Umbilical cord (tissue), 2 donors: ENCODE data around the gene CDH4. TPM values are rescaled to one million over a fixed set of nuclear protein-coding genes. Genes with fewer than 3 reads are reported as not detected.

Experiments used
- DNase-seq: peaks from one replicate; pipeline ENCODE4 v3.0.0-alpha.2; 2015; ENCODE audit warnings: low spot score
- total RNA-seq: library from RNA; depleted of rRNA; stranded (reverse); fragments of >200 nt; gene quantifications from one replicate; pipeline ENCODE4 v1.2.3, GENCODE V29; 2014; ENCODE audit warnings: low replicate concordance; ENCODE audit not compliant: insufficient read depth

Gene CDH4
- total RNA-seq, 1 donor from 2014 or later = 0.48 TPM

DNA sequence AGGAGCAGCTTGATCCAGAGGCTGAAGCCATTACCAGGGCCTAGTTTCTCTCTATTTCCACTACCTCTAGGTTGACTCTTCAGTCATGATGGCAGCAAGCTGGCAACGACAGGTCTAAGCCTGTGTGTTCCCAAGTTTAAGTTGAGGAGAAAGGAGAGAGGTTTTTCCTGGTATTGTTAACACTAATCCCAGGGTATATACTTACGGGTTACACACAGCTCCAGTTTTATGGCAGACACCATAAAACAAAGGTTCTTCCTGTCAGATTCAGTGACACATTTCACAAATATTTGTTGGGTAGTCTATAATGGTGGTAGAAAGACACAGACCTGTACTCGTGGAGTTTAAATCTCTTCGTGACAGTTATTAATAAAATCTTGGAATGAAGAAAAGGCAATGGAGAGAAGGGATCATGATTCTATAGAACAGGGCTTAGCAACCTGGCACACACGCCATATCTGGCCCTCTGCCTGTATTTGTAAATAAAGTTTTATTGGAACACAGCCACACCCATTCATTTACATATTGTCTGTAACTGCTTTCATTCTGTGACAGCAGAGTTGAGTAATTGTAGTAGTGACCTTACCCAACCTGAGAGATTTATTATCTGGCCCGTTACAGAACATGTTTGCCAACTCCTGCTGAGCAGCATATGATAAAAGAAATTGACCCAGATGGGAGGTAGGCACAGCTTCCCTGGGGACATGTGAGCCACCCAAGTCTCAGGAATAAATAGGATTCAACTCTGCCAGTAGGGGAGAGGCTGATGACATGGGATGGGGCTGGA lies 323.3 kb downstream of the CDH4 start:
- no peak for DNase-seq

DNA sequence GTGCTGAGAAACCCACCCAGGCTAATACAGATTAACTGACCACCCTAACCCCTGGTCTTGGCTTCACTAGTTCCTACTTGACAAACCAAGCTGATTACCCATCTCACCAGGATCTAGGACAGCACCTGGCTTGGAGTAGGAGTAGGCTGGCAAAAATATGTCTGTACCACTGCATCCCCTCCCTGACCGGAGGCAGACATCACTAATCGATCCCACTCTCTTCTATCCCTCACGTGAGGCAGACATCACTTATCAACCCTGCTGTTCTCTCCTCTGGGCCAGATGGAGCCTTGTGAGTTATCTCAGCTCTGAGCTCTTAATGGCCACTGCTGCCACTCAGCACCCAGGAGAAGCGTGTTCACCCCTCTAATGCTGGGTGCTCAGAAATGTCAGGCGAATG lies 324.3 kb downstream of the CDH4 start:
- no peak for DNase-seq

DNA sequence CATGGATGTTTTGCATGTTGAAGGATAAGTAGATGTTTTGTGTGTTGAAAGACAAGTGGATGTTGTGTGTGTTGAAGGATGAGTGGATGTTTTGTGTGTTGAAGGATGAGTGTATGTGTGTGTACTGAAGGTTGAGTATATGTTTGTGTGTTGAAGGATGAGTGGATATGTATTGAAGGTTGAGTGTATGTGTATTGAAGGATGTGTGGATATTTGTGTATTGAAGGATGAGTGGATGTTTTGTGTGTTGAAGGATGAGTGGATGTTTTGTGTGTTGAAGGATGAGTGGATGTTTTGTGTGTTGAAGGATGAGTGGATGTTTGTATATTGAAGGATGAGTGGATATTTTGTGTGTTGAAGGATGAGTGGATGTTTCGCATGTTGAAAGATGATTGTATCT lies 325.0 kb downstream of the CDH4 start:
- DNase-seq = no peak

DNA sequence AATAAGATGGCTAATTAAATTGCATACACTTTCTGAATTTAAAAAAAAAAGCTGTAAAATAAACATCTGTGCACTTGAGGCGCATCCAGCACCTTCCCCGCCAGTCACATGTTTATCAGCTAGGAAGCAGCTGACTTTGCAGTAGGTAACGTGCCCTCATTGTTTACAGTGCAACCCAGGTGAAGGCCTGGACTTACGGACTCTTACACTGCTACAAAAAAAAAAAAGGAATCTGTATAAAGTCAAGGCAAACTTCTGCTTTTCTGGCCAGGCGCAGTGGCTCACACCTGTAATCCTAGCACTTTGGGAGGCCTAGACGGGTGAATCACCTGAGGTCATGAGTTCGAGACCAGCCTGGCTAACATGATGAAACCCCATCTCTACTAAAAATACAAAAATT lies 327.8 kb downstream of the CDH4 start:
- no peak for DNase-seq

DNA sequence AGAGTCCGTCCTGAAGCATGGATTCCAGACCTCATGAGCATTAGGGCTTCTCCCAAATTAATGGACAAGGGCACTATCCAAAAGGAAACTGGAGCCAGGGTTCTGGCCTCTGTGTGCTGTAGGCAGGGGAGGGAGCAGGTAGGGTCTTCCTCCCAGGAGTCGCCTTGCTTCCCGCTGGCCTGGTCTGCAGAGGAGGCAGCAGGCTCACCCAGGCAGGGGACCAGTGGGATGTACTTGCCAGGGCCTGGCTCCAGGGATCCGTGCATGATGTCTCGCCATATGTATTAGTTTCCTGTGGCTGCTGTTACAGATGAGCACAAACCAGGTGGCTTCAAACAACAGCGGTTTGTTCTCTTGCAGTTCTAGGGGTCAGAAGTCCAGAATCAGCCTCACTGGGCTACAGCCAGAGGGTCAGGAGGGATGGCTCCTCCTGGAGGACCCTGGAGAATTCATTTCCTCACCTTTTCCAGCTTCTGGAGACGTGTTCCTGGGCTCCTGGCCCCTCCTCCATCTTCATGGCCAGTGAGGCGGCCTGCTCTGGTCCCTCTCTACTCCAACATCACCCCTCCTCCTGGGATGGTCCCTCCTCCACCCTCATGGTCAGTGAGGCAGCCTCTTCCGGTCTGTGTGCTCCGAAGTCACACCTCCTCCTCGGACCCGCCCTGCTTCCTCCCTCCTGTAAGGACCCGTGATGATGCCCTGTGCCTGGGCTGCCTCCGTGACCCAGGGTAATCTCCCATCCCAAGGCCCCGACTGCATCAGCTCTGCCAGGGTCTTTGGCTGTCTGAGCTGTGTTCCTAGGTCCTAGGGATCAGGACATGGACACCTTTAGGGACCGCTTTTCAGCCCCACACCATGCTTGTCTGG lies 329.1 kb downstream of the CDH4 start:
- DNase-seq = no peak

DNA sequence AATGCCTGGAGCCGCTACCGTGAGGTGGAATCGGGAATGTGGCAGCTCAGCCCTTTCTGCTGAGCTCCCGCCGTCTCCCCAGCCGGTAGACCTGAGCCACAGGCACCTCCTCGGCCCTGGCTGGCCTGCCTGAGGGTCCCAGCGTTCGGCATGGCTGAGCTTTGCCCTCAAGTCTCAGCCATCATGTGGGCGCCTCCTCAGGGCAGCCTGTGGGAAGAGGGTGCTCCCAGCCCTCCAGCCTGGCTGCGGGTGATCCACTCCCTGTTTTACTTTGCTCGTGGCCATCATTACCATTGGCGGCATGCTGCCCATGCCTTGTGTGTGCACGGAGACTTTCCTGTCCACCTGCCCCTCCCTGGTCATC lies 329.7 kb downstream of the CDH4 start:
- DNase-seq = no peak

DNA sequence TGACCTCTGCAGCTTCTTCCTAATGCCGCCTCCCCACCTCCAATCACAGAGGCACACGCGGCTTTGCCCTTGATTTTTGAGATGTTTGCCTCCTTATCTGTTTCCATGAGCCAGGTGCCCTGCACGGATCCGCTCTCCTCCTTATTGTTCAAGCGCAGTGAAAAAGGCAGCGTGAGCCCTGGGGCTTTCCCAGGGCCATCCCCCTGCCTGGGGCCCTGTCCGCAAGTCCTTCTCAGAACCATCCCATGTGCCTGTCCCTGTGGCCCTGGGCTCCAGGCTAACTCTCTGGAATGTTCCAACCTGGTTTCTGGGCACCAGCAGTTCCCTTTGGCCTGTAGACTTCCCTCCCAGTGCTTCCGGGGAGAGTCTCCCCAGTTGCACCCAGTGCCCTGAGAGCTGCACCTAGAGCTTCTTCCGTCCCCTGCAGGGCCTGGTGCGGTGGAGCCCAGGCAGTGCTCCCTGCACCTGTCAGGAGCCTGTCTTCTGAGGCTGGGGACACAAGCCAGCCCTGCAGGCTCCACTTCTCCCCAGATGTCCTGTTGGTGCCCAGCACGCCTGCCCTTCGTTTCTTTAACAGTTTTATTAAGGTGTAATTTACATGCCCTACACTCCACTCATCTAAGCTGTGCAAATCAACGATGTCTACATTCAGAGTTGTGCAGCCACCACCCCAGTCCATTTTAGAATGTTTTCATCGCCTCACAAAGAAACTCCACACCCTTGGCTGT lies 330.3 kb downstream of the CDH4 start:
- no peak for DNase-seq

DNA sequence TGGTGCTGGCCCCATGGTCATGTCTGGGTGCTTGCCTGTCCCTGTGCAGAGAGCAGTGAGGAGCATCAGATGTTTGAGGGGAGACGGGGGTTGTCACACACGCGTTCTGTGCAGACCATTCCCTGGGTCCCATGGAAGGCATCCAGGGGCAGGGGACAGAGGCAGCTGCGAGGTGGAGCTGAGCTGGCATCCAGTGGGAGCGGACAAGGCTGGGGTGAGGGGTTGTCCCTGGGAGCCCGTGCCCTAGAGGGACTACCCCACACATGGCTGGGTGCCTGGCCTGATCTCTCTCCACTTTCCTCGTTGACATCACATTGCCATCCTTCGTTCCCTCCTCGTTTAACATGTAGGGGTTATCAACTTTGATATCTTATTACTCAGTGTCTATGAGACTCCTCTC lies 331.3 kb downstream of the CDH4 start:
- no peak for DNase-seq

DNA sequence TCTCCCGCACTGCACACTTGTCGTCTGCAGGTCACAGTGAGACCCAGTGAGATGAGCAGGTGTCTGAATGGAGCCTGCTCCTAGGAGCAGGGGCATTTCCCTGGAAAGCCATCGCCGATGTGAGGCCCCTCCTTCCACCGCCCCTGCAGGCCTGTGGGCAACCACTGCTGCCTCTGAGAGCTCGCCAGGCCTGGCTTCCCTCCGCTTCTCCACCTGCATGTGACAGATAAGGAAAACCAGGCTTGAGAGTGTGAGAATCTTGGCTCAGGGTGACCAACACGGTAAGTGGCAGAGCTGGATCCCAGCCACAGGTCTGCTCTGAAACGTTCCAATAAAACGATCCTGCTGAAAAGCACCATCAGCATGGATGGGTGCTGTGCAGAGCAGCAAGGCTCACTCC lies 332.8 kb downstream of the CDH4 start:
- no peak for DNase-seq

DNA sequence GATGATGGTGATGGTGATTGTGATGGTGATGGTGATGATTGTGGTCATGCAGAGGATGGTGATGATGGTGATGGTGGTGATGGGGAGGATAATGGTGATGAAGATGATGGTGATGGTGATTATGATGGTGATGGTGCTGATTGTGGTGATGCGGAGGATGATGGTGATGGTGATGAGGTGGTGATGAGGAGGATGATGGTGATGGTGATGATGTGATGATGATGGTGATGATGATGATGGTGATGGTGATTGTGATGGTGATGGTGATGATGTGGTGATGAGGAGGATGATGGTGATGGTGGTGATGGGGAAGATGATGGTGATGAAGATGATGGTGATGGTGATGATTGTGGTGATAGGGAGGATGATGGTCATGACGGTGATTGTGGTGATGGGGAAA lies 333.7 kb downstream of the CDH4 start:
- DNase-seq = no peak

DNA sequence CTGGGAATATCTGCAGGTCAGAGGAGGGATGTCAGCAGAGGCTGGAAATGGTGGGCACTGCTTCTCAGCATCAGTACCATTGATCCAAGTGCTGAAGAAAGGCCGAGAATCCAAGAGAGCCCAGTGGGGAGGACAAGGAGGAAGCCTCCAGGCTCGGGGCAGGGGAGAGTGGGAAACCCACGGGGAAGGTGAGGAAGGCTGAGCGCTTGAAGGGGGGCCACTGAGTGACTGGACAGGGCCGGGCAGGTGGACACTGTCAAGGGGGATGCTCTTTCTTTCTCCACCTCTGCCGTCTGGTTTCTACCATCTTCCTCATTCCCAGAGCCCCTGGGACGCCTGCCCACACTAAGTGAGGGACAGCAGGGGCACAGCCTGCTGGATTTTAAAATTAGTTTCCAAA lies 335.0 kb downstream of the CDH4 start:
- no peak for DNase-seq

DNA sequence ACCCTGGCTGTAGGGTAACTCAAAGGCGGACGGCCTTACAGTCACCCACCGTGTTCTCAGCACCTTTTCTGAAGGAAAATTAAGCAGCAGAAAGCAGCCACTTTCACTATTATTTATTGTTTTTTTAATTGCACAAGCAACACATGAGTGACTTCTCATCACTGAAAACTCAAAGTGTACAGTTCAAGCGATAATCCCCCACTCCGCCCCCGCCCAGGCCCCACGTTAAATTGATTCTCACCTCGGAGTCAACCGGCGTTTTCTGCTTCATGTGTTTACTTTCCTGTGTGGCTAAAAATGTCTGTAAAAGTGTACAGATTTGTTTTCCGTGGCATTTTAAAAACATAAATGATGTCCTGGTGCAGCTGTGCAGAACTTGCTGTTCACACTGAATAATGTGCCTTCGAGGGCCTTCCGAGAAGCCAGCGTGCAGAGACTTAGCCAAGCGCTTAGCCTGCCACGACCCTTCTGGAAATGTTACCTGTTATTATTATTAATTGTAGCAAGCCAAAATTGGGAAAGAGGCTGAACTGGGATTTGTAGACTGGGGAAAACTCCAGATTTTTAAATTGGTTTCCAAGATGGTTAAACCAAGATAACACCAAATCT lies 335.7 kb downstream of the CDH4 start:
- DNase-seq = no peak

DNA sequence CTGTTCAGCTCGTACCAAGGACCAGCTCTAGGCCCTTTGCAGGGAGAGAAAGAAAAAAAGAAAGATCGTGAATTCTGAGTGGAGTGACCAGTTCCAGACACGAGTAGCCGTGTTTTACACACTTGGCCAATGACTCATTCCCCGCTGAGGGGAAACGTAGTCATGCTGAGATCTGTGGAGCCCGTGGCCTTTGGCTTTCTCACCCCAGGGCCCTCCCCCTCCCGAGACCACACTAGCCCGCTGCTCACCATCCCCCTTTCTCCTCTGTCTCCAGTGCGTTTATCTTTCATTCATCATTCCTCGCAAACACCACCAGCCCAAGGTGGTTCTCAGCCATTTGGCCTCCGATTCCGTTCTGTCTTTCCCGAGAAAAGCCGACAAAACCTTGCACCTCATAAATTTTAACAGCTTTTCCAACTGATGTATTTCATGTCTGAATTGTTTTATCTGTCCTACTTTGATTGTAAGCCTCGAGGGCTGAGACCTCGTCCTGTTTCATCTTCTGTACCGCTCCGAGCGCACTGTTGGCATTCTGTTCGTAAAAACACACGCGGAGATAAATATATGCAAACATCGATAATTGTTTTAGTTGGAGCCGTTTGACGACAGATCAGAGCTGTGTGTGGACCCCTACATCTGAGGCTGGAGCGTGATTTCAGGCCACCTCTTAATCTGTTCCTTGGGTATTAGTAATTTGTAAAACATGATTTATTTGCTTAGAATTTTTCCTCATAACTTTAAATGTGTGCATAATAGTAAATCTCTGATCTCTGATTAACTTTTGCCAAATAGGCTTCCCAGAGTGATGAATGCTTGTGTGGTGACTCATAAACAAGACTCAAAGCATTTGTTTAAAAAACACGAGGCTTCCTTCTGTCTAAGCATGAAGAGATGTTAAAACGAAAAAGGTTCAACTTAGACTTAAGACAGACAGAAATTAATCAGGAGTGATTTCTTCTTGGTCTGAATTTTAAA lies 336.6 kb downstream of the CDH4 start:
- DNase-seq = peak; percentile 47

DNA sequence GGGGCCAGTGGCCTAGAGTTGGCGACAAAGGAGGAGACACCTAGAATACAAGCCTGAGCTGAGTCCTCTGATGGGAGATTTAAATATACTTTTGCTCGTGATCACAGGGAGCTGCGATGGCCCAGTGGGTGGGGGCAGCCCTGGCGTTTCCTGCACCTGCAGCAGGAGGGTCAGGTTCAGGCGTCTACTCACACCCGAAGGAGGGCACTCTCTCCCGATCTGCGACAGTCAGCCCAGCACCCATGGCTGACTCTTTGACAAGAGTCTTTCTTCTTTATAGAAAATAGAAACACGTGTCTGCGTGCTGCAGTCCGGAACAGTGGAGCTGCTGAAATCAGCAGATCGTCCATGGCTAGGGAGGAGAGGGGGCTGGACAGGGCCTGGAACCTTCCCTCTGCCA lies 338.2 kb downstream of the CDH4 start:
- no peak for DNase-seq

DNA sequence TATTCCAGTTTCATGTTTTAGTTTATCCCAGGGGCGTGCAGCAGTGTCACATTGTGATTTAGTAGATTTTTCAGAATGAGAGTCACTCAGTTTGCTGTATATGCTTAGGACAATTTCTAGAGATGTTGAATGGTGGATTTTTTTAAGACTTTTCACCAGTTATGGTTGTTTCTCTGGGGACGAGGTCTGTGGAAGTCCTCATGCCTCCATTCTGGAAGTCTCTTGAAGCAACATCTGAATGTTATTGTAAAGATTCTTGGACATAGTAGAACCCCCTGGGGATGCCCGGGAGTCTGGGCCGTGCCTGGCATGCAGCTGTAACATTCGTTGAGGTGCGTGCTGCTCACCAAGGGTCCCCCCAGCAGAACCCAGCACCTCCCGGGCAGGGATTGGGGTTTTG lies 341.5 kb downstream of the CDH4 start:
- no peak for DNase-seq

DNA sequence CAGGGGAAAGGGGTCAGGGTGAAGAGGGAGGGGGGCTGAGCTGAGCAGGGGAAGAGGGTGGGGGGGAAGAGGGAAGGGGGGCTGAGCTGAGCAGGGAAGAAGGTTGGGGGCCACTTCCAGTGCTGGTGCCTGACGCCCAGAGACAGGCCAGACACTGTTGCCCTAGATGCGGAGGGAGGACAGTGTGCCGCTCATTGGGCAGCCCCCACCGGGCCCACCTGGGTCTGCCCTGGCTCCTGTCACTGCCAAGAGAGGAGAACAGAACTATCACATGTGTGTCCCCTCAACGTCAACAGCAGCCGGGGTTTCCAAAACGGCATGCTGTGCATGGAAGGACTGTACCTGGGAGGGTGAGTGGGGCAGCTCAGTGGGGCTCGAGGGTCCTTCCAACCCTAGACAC lies 342.1 kb downstream of the CDH4 start:
- DNase-seq = no peak

DNA sequence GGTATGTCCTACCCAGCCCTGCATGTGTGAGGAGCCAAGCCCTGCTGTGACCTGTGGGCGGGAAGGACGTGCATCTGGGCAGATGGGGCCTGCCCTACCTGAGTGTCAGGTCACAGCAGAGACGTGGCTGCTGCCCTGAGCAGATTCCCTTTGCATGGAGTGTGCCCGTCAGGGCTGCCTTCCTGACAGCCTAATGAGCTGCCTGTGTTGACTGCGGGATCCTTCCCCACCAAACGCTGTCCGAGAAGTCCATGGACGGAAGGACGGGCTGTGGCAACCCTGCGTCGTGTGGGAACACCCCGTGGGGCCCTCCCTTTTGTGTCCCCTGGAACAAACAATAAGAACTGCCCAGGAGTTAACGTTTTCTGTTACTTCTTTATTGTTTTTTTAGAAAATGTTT lies 343.2 kb downstream of the CDH4 start:
- DNase-seq = no peak

DNA sequence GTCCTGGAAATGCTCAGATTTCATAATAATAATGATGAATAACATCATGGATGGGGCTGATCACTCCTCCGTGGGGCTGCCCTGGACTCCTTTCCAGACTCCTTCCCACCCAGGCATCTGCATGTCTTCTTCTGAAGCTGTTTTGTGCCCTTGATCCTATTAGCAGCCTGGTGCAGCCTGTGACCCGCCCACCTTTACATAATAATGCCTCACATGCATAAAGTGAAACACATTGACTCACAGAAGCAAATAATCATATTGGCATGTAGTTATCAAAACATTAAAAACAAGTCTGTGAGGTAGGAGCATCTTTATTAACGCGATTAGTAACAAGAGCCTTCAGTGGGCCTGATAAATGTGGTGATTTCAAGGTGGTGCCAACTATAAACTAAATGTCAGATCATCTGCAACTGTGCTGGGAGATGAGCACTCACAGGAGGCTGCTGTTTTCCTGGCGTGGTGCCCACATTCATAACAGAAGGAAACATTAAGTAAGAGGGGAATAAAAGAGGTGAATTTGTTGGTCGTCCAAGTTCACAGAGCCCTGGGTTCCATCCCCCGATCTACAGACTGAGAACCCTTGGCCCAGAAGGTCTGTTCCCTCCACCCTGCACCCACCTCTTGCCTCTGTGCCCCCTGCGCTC lies 344.7 kb downstream of the CDH4 start:
- DNase-seq = no peak

DNA sequence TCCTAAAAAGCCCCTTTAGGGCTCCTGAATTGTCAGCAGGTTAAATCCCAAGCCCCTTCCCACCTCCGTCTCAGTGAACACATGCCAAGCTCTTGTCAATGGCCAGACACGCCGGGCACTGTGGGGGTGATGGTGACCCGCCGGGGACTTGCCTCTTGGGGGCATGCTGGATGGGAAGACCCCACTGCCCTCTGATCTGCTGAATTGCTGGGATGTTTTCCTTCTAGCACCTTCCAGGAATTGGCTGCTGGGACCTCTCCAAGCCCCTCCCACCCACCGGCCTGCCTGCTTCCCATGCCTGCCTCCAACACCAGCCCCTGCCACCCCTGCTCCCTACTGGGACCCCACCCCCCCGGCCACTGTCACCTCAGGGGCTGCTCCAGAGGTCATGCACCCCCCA lies 345.9 kb downstream of the CDH4 start:
- no peak for DNase-seq

DNA sequence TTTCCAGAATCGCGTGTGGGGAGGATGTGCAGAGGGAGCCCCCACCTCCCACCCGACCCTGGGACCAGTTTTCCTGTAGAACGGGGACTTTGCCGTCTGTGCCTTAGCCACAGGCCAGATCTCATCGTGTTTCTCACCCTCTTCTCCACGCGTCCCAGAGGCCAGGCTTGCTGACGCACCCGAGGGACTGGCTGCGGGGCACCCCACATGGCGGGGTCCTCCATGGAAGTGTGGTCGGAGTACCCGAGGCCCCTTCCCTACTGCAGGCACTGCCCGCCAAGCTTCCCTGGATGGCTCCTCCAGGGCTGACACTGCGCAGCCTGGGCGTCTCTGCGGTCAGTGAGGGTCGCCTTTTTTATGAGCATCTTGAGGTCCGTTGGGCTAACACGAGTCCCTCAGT lies 346.5 kb downstream of the CDH4 start:
- no peak for DNase-seq
